Panc1 (cell line): ENCODE measurements around the gene PRDX3. TPM values are rescaled to one million over a fixed set of nuclear protein-coding genes. Genes with fewer than 3 reads are reported as not detected.

Experiments
- ATAC-seq: fragments of 200-7000 bp; cut with Tn5 transposase; 2 replicates; pipeline ENCODE4 v1.9.1; 2020; ENCODE audit warnings: mild to moderate bottlenecking, moderate library complexity
- BruUV-seq: library from RNA; stranded (reverse); fragments of 400-500 nt; replicated peaks from 2 replicates; lab custom pipeline; 2021; lab: Mats Ljungman, UMichigan
- CTCF ChIA-PET: fragments of 300-600 bp; sonication (Branson Sonifier 250); formaldehyde crosslinking; loops from one replicate; lab custom pipeline; 2022; ENCODE audit warnings: antibody characterized with exemption; lab: Charles Lee
- POLR2A ChIA-PET: fragments of 300-600 bp; sonication (Branson Sonifier 250); formaldehyde crosslinking; loops from one replicate; lab custom pipeline; 2022; ENCODE audit warnings: antibody characterized with exemption; lab: Charles Lee
- DNase-seq: peaks from one replicate; pipeline ENCODE4 v3.0.0-alpha.2; 2010; ENCODE audit warnings: low read depth, low spot score
- H3K27ac ChIP-seq: 2 replicates; pipeline ENCODE4 v1.5.1; 2011; ENCODE audit warnings: mild to moderate bottlenecking, low read length, inconsistent platforms
- H3K27me3 ChIP-seq: fragments of 200-500 bp; sonication (Bioruptor generic); 2 replicates; pipeline ENCODE4 v1.6.0; 2014; ENCODE audit warnings: low read length, inconsistent platforms; ENCODE audit not compliant: control insufficient read depth, insufficient read depth
- H3K36me3 ChIP-seq: fragments of 200-500 bp; sonication (Bioruptor generic); 2 replicates; pipeline ENCODE4 v1.5.1; 2014; ENCODE audit warnings: inconsistent platforms, mild to moderate bottlenecking, low read length, moderate library complexity; ENCODE audit not compliant: control insufficient read depth, insufficient read depth
- H3K4me1 ChIP-seq: 2 replicates; pipeline ENCODE4 v1.5.1; 2011; ENCODE audit warnings: inconsistent platforms, mild to moderate bottlenecking, low read length, moderate library complexity; ENCODE audit not compliant: control insufficient read depth, insufficient read depth
- H3K4me3 ChIP-seq, 2 experiments: 2 replicates each; pipeline ENCODE4 v1.5.1; 2011 to 2012; ENCODE audit warnings: low read depth in 2 of 2, low read length in 2 of 2, mild to moderate bottlenecking in 2 of 2, inconsistent platforms in 1 of 2, moderate library complexity in 1 of 2
- H3K9me3 ChIP-seq: fragments of 200-500 bp; sonication (Bioruptor generic); 2 replicates; pipeline ENCODE4 v1.5.1; 2014; ENCODE audit warnings: low read depth, mild to moderate bottlenecking, inconsistent platforms, low read length, moderate library complexity; ENCODE audit not compliant: control insufficient read depth, insufficient read depth
- POLR2AphosphoS5 ChIP-seq: IDR thresholded peaks from 2 replicates; pipeline ENCODE4 v1.6.1; 2012; ENCODE audit warnings: mild to moderate bottlenecking, low read depth, low read length, moderate library complexity
- REST ChIP-seq, 2 experiments: IDR thresholded peaks; 2 replicates each; pipeline ENCODE4 v1.6.1; 2011 to 2012; ENCODE audit warnings: low read depth in 2 of 2, control low read depth in 1 of 2, low read length in 1 of 2, mild to moderate bottlenecking in 1 of 2, moderate library complexity in 1 of 2; ENCODE audit not compliant: insufficient read depth in 1 of 2
- SIN3A ChIP-seq: IDR thresholded peaks from 2 replicates; pipeline ENCODE4 v1.6.1; 2012; ENCODE audit warnings: low read depth, mild to moderate bottlenecking, low read length, moderate library complexity, borderline replicate concordance; ENCODE audit not compliant: insufficient read depth
- TCF7L2 ChIP-seq: IDR thresholded peaks from 2 replicates; pipeline ENCODE4 v1.6.1; 2011; ENCODE audit warnings: mild to moderate bottlenecking, low read depth, low read length, inconsistent platforms
- in situ Hi-C: cut with HindIII; loops from 2 replicates; pipeline ENCODE4 v1.10.0; 2016; ENCODE audit warnings: low sequenced_read_pairs, low pct_unique_long_range_greater_than_20kb
- intact Hi-C: fragments of 100-400 bp; cut with micrococcal nuclease; formaldehyde crosslinking; loops from one replicate; pipeline ENCODE4 v1.10.0; 2022; ENCODE audit not compliant: unreplicated experiment
- total RNA-seq: library from RNA; stranded (reverse); gene quantifications from one replicate; pipeline ENCODE4 v1.2.1, GENCODE V29; 2021; ENCODE audit not compliant: unreplicated experiment
- TF ChIP-seq, protein P1 (sequence below): fragments of 450-650 bp; IDR thresholded peaks from 2 replicates; pipeline ENCODE4 v1.5.1; 2017; ENCODE audit warnings: mild to moderate bottlenecking

PRDX3 gene
- total RNA-seq, 1 experiment from 2014 or later: 235 TPM

DNA sequence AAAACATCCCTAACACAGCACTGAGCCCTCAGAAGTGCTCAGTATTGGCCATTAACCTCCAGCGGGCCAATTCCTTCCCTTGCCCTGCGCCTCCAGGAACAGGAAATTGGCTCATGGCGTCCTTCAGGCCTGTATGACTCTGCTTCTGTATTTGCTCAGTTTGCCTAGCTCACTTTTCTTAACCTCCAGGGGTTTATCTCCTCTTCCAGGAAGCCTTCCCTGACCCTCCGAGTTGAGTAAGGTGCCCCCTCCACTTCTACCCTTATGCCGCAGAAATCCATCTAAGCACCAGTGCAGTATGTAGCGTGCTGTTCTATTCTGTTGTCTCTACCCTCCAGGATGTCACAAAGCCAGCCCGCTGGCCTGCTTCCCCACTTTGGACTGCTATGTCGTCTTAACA lies 12.0 kb downstream of the PRDX3 start:
- Histone ChIP-seq H3K4me1 (peaks cover 23% of the 10 kb centered on the region), H3K36me3 (peaks cover 32% of the 10 kb centered on the region), H3K27ac (peak overlapping the region; percentile 93), H3K27me3 (no peaks in the 10 kb centered on the region), H3K9me3 (no peaks in the 10 kb centered on the region), H3K4me3 (no peak overlapping the region)
- CTCF ChIA-PET: no interaction called here
- POLR2A ChIA-PET: no interaction called here
- BruUV-seq: no TSS peak
- DNase-seq (no peak), ATAC-seq (peak; percentile 37; the same call in 1 of the 2 replicates)
- in situ Hi-C loops (no loop called here), intact Hi-C loops (no loop called here)
- TF ChIP-seq TCF7L2 (no peak), POLR2AphosphoS5 (no peak), REST (IDR thresholded peaks at IDR 0.05; ENCODE audit: insufficient read depth in 1 of 2, low read depth in 2 of 2, low read length in 1 of 2) (no peak), SIN3A (no peak)
- TF ChIP-seq, protein P1, sequence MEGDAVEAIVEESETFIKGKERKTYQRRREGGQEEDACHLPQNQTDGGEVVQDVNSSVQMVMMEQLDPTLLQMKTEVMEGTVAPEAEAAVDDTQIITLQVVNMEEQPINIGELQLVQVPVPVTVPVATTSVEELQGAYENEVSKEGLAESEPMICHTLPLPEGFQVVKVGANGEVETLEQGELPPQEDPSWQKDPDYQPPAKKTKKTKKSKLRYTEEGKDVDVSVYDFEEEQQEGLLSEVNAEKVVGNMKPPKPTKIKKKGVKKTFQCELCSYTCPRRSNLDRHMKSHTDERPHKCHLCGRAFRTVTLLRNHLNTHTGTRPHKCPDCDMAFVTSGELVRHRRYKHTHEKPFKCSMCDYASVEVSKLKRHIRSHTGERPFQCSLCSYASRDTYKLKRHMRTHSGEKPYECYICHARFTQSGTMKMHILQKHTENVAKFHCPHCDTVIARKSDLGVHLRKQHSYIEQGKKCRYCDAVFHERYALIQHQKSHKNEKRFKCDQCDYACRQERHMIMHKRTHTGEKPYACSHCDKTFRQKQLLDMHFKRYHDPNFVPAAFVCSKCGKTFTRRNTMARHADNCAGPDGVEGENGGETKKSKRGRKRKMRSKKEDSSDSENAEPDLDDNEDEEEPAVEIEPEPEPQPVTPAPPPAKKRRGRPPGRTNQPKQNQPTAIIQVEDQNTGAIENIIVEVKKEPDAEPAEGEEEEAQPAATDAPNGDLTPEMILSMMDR: no peak

DNA sequence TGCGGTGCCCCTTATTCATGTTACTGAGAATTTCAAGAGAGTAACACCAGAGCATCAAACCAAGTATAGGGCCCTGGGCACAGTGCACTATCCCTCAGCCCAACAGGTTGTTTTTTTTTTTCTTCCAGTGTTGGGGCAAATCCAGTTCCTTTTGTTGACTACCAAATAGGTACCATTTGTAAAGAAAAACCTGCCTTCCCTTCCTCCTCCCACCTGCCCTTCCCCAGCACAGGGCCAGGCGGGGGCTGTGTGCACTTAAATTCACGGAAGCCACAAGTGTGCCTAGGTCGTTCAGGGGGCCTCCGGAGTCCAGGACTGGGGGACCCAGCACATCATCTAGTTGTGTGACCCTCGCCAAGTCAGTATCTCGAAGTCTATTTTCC lies 12.5 kb downstream of the PRDX3 start:
- no TSS peak for BruUV-seq
- in situ Hi-C loops (no loop called here), intact Hi-C loops (no loop called here)
- H3K36me3 ChIP-seq: peaks cover 29% of the 10 kb centered on the region
- DNase-seq: no peak
- ATAC-seq: peak; percentile 54
- H3K4me3 ChIP-seq: peak overlapping the region; percentile 63 to 87
- H3K27ac ChIP-seq: peak overlapping the region; percentile 93
- ChIA-PET POLR2A (no interaction called here), CTCF (no interaction called here)
- no peaks in the 10 kb centered on the region for H3K27me3 ChIP-seq
- peaks cover 23% of the 10 kb centered on the region for H3K4me1 ChIP-seq
- TF ChIP-seq REST (IDR thresholded peaks at IDR 0.05; ENCODE audit: insufficient read depth in 1 of 2, low read depth in 2 of 2, low read length in 1 of 2) (no peak), POLR2AphosphoS5 (no peak; the same call in none of the 2 replicates), TCF7L2 (no peak), SIN3A (no peak)
- TF ChIP-seq, protein P1: no peak
- no peaks in the 10 kb centered on the region for H3K9me3 ChIP-seq
